Keratinocyte (primary cell): ENCODE results near the gene RERE.

Experiments used
- CTCF ChIP-seq, 3 experiments: IDR thresholded peaks in 1 of 3; conservative IDR thresholded peaks in 1 of 3; optimal IDR thresholded peaks in 1 of 3; 2 replicates in 2 of 3; 3 replicates in 1 of 3; pipeline versions ENCODE3 to v1.5.1; 2011; ENCODE audit warnings: low read length in 3 of 3, mild to moderate bottlenecking in 3 of 3, moderate library complexity in 2 of 3, control low read depth in 1 of 3, inconsistent platforms in 1 of 3; ENCODE audit not compliant: insufficient read depth in 2 of 3; ENCODE audit errors: extremely low read depth in 1 of 3
- EZH2 ChIP-seq: IDR thresholded peaks from one replicate; pipeline ENCODE4 v1.6.1; 2012; ENCODE audit warnings: inconsistent platforms, mild to moderate bottlenecking, low read length, moderate library complexity

- TF ChIP-seq CTCF (optimal IDR thresholded peaks at IDR 0.05 in 1 of 3, IDR thresholded peaks at IDR 0.05 in 1 of 3, conservative IDR thresholded peaks at IDR 0.05 in 1 of 3; ENCODE audit: extremely low read depth in 1 of 3, insufficient read depth in 2 of 3, low read length in 3 of 3) (peak in 1 of 3 experiments; percentile 12), EZH2 (no peak)
Observed at GRCh38 chr1:8443558-8444194, 373.8 kb downstream of the RERE start.
